Heart left ventricle (tissue), 16 donors: ENCODE data around the gene ASAP3. TPM values are rescaled to one million over a fixed set of nuclear protein-coding genes. Genes with fewer than 3 reads are reported as not detected.
A peak's percentile ranks its signal among the peaks of the same experiment; 100 is the strongest.

Source experiments
- ATAC-seq, 4 donors: fragments of 200-7000 bp; cut with Tn5 transposase; one replicate each; pipeline ENCODE4 v1.9.1; 2020 to 2022; ENCODE audit warnings: moderate library complexity in 4 of 4, mild to moderate bottlenecking in 3 of 4, moderate number of reproducible peaks in 1 of 4
- DNase-seq, 5 donors: peaks; one replicate each; pipeline ENCODE4 v3.0.0-alpha.2; 2020
- H3K27ac ChIP-seq, 12 donors: fragments of 200-600 bp; sonication (generic) in 4 of 12; one replicate each; pipeline versions ENCODE4 v1.5.0 to v1.8.0; 2016 to 2022; ENCODE audit warnings: mild to moderate bottlenecking in 2 of 12
- H3K27me3 ChIP-seq, 9 donors: fragments of 200-600 bp; sonication (generic) in 2 of 9; one replicate each; pipeline versions ENCODE4 v1.5.1 to v1.8.0; 2016 to 2022; ENCODE audit warnings: mild to moderate bottlenecking in 3 of 9
- H3K36me3 ChIP-seq, 9 donors: fragments of 200-600 bp; sonication (generic) in 2 of 9; one replicate each; pipeline versions ENCODE4 v1.5.0 to v1.8.0; 2018 to 2022; ENCODE audit warnings: mild to moderate bottlenecking in 2 of 9
- H3K4me1 ChIP-seq, 12 donors: fragments of 200-600 bp; sonication (generic) in 4 of 12; one replicate each; pipeline versions ENCODE4 v1.5.0 to v1.8.0; 2016 to 2022; ENCODE audit warnings: mild to moderate bottlenecking in 3 of 12
- H3K4me3 ChIP-seq, 12 donors: fragments of 200-600 bp; sonication (generic) in 4 of 12; one replicate each; pipeline versions ENCODE4 v1.5.0 to v1.8.0; 2017 to 2022; ENCODE audit warnings: mild to moderate bottlenecking in 9 of 12, moderate library complexity in 4 of 12
- H3K9me3 ChIP-seq, 12 donors: fragments of 200-600 bp; sonication (generic) in 4 of 12; one replicate each; pipeline versions ENCODE4 v1.5.0 to v1.8.0; 2016 to 2022; ENCODE audit warnings: mild to moderate bottlenecking in 1 of 12
- CTCF ChIP-seq, 12 donors: fragments of 200-600 bp; sonication (generic) in 4 of 12; IDR thresholded peaks; one replicate each; pipeline versions ENCODE4 v1.5.0 to v1.8.0; 2018 to 2022; ENCODE audit warnings: antibody characterized with exemption in 12 of 12, mild to moderate bottlenecking in 5 of 12
- POLR2A ChIP-seq, 2 donors: fragments of 450-650 bp; IDR thresholded peaks; one replicate each; pipeline ENCODE4 v1.6.1; 2017; ENCODE audit warnings: antibody characterized with exemption in 2 of 2, mild to moderate bottlenecking in 2 of 2, moderate library complexity in 2 of 2
- WGBS, 4 donors: extraction: QIAGEN DNeasy Blood & Tissue Kit in 2 of 4; methylation state at CpG; one replicate each; pipeline versions ENCODE4 v1.1.5 to v1.1.7; 2013 to 2018; 5-methylcytosine and 5-hydroxymethylcytosine counted together
- intact Hi-C, 10 donors: fragments of 100-400 bp; cut with DNase I; formaldehyde crosslinking; loops; one replicate each; pipeline versions ENCODE4 v1.11.1 to v1.14.2; 2022
- polyA plus RNA-seq, 2 donors: library from polyadenylated mRNA; stranded (reverse); fragments of 200-250 nt; gene quantifications; one replicate each; pipeline ENCODE4 v1.2.3, GENCODE V29; 2013
- total RNA-seq, 9 donors: library from RNA; depleted of rRNA in 2 of 9; stranded (reverse); fragments of >200 nt in 2 of 9; fragmentation: NEBNext Ultra II Directional in 3 of 9; extraction: Animal tissue kit (Norgen Biotek cat#: 25700) in 3 of 9; gene quantifications; one replicate each; pipeline versions ENCODE4 v1.1.0 to v1.2.4, GENCODE V29; 2016 to 2023
- donor health status: ischemic (EF 13 %, LVEDD 7.1; RV severe dilation, severe dysfunction).
- donor health status: healthy with polysubstance abuse.
- donor health status: DM: no; HTN: yes; CAD: no.
- donor health status: DM: no; HTN: no; CAD: no.
- donor health status: ischemic (EF 25% LVEDD 6.9; RV normal size, moderate dysfunction).
- donor health status: ischemic (EF 25% LVEDD 5.7; RV mildly dilated, moderate dysfunction).
- donor health status: healthy.
- donor health status: DM: yes; HTN: yes; CAD: no.
- donor health status: ischemic (EF 35%, LVEDD 5.7; RV mildly dilated, moderate dysfunction).
- donor health status: nonischemic (EF 11% LVEDD 7.7; RV severe dilation, severe dysfunction).
- donor health status: DM: yes; HTN: yes; CAD: no.
- donor health status: PGD.
- donor health status: ischemic (EF 29% LVEDD 5.4; RV normal size, mild dysfunction).
- donor health status: nonischemic (EF 23%, LVEDD 6.1; RV moderate dilation, normal function).

The ASAP3 gene
- total and polyA plus RNA-seq, 11 donors, result 22.4 to 86.1 (median 35.8) TPM

- TF ChIP-seq CTCF (IDR thresholded peaks at IDR 0.05) (no peak), POLR2A (IDR thresholded peaks at IDR 0.05) (no peak)
- ATAC-seq (no peak), DNase-seq (no peak)
- Histone ChIP-seq H3K4me3 (no peak overlapping the region), H3K9me3 (no peaks in the 10 kb centered on the region), H3K27ac (no peak overlapping the region), H3K36me3 (peaks cover 0 to 62% (median 13%) of the 10 kb centered on the region in 9 donors), H3K27me3 (no peaks in the 10 kb centered on the region), H3K4me1 (peaks cover 0 to 27% (median 7%) of the 10 kb centered on the region in 12 donors)
- 84 to 90% (median 88%) methylated on average over 8 of the region's 8 CpGs for whole genome bisulfite sequencing, 4 donors
- intact Hi-C loops, result no loop called here
Observed at GRCh38 chr1:23446661-23447310, 37.2 kb downstream of the ASAP3 start.

GRCh38 chr1:23444596-23445390, 39.2 kb downstream of the ASAP3 start:
- H3K4me3 ChIP-seq, result no peak overlapping the region
- DNase-seq (no peak), ATAC-seq (peak in 1 of 4 donors; percentile 11)
- WGBS, 4 donors, result 91 to 94% (median 93%) methylated on average over 4 of the region's 4 CpGs
- no peaks in the 10 kb centered on the region for H3K27me3 ChIP-seq
- intact Hi-C loops, result no loop called here
- H3K4me1 ChIP-seq, result peaks cover 0 to 23% (median 3%) of the 10 kb centered on the region in 12 donors
- peak overlapping the region in 5 of 12 donors; percentile 1 to 62 (median 40) for H3K27ac ChIP-seq
- TF ChIP-seq CTCF (IDR thresholded peaks at IDR 0.05) (no peak), POLR2A (IDR thresholded peaks at IDR 0.05) (no peak)
- peaks cover 0 to 69% (median 29%) of the 10 kb centered on the region in 9 donors for H3K36me3 ChIP-seq
- no peaks in the 10 kb centered on the region for H3K9me3 ChIP-seq

- Histone ChIP-seq H3K4me3 (no peak overlapping the region), H3K9me3 (no peaks in the 10 kb centered on the region), H3K4me1 (peaks cover 0 to 20% (median 0%) of the 10 kb centered on the region in 12 donors), H3K36me3 (peaks cover 0 to 70% (median 31%) of the 10 kb centered on the region in 9 donors), H3K27ac (peak overlapping the region in 5 of 12 donors; percentile 1 to 62 (median 40)), H3K27me3 (no peaks in the 10 kb centered on the region)
- ATAC-seq (peak; percentile 47 to 93 (median 88)), DNase-seq (peak in 4 of 5 donors; percentile 31 to 73 (median 48))
- WGBS, 4 donors, result 81 to 87% (median 84%) methylated on average over 4 of the region's 4 CpGs
- intact Hi-C loops, result no loop called here
- no peak for TF ChIP-seq POLR2A (IDR thresholded peaks at IDR 0.05)
- no peak for TF ChIP-seq CTCF (IDR thresholded peaks at IDR 0.05)
Observed at GRCh38 chr1:23444104-23444533, 39.9 kb downstream of the ASAP3 start.

GRCh38 chr1:23442751-23443150, 41.2 kb downstream of the ASAP3 start:
- Histone ChIP-seq H3K4me1 (peaks cover 0 to 20% (median 0%) of the 10 kb centered on the region in 12 donors), H3K27ac (no peak overlapping the region), H3K36me3 (peaks cover 0 to 71% (median 42%) of the 10 kb centered on the region in 9 donors), H3K9me3 (no peaks in the 10 kb centered on the region), H3K4me3 (no peak overlapping the region), H3K27me3 (no peaks in the 10 kb centered on the region)
- no peak for TF ChIP-seq POLR2A (IDR thresholded peaks at IDR 0.05)
- TF ChIP-seq CTCF (IDR thresholded peaks at IDR 0.05), result no peak
- DNase-seq (no peak), ATAC-seq (no peak)
- intact Hi-C loops, result no loop called here
- 85 to 98% (median 87%) methylated on average over 3 of the region's 3 CpGs for WGBS, 4 donors
